Skeletal muscle satellite cell (primary cell): ENCODE results near the gene SV2B. TPM values are rescaled to one million over a fixed set of nuclear protein-coding genes. Genes with fewer than 3 reads are reported as not detected.

Experiments used
- H3K27me3 ChIP-seq: 2 replicates; pipeline ENCODE4 v1.7.0; 2013; ENCODE audit warnings: low read length; ENCODE audit not compliant: control insufficient read depth, insufficient read depth
- H3K36me3 ChIP-seq: 2 replicates; pipeline ENCODE4 v1.7.0; 2013; ENCODE audit warnings: mild to moderate bottlenecking, control low read depth, low read length; ENCODE audit not compliant: insufficient read depth
- H3K4me1 ChIP-seq: 2 replicates; pipeline ENCODE4 v1.7.0; 2013; ENCODE audit warnings: low read length; ENCODE audit not compliant: control insufficient read depth, insufficient read depth
- H3K4me2 ChIP-seq: 2 replicates; pipeline ENCODE4 v1.7.0; 2013; ENCODE audit warnings: mild to moderate bottlenecking, low read length
- H3K4me3 ChIP-seq: 2 replicates; pipeline ENCODE4 v1.7.0; 2013; ENCODE audit warnings: low read length
- H3K9ac ChIP-seq: 2 replicates; pipeline ENCODE4 v1.7.0; 2013; ENCODE audit warnings: mild to moderate bottlenecking, low read depth, low read length, moderate library complexity
- H3K9me3 ChIP-seq: replicated peaks from 2 replicates; pipeline ENCODE4 v1.7.0; 2013; ENCODE audit warnings: mild to moderate bottlenecking, control low read depth, low read length
- total RNA-seq: library from RNA; depleted of rRNA; stranded (reverse); fragments of >200 nt; gene quantifications from 2 replicates; pipeline ENCODE4 v1.2.3, GENCODE V29; 2012; rRNA removed

Gene SV2B
- total RNA-seq = not detected in 2 replicates

- no peak within 1 kb of the TSS for H3K9ac ChIP-seq
- peaks cover 64% of the 10 kb centered on the region for H3K27me3 ChIP-seq
- peak within 1 kb of the TSS; percentile 54 for H3K4me3 ChIP-seq
- no peaks in the 10 kb centered on the region for H3K9me3 ChIP-seq
- peaks cover 12% of the 10 kb centered on the region for H3K4me1 ChIP-seq
- H3K4me2 ChIP-seq = peak within 1 kb of the TSS; percentile 91
- no peaks in the 10 kb centered on the region for H3K36me3 ChIP-seq
These were observed at the start of gene SV2B for GRCh38 chr15:91099995-91100813. Gene SV2B (plus strand): TSS chr15:91100257. CDS start chr15:91226264, 126,007 bp downstream.

GRCh38 chr15:91051248-91051647 is 48.8 kb upstream of the SV2B start:
- Histone ChIP-seq H3K4me2 (no peak overlapping the region), H3K9me3 (no peaks in the 10 kb centered on the region), H3K4me3 (no peak overlapping the region), H3K27me3 (peaks cover 48% of the 10 kb centered on the region), H3K9ac (no peak overlapping the region), H3K4me1 (peaks cover 5% of the 10 kb centered on the region), H3K36me3 (no peaks in the 10 kb centered on the region)

- H3K4me3 ChIP-seq = no peak overlapping the region
- H3K9me3 ChIP-seq = no peaks in the 10 kb centered on the region
- no peak overlapping the region for H3K9ac ChIP-seq
- H3K4me2 ChIP-seq = no peak overlapping the region
- H3K27me3 ChIP-seq = peaks cover 65% of the 10 kb centered on the region
- no peaks in the 10 kb centered on the region for H3K4me1 ChIP-seq
- H3K36me3 ChIP-seq = no peaks in the 10 kb centered on the region
These were observed 45.2 kb upstream of the SV2B start for GRCh38 chr15:91054816-91055215.

GRCh38 chr15:91055548-91056331 is 44.3 kb upstream of the SV2B start:
- no peaks in the 10 kb centered on the region for H3K9me3 ChIP-seq
- H3K4me3 ChIP-seq = no peak overlapping the region
- peak overlapping the region; percentile 43 for H3K4me2 ChIP-seq
- H3K27me3 ChIP-seq = peaks cover 65% of the 10 kb centered on the region
- H3K36me3 ChIP-seq = no peaks in the 10 kb centered on the region
- no peaks in the 10 kb centered on the region for H3K4me1 ChIP-seq
- no peak overlapping the region for H3K9ac ChIP-seq

- Histone ChIP-seq H3K36me3 (no peaks in the 10 kb centered on the region), H3K27me3 (peaks cover 26% of the 10 kb centered on the region), H3K4me1 (no peaks in the 10 kb centered on the region)
These were observed 38.8 kb upstream of the SV2B start for GRCh38 chr15:91061230-91061629.

GRCh38 chr15:91061997-91062396 is 38.1 kb upstream of the SV2B start:
- Histone ChIP-seq H3K27me3 (peaks cover 20% of the 10 kb centered on the region), H3K36me3 (no peaks in the 10 kb centered on the region), H3K9ac (no peak overlapping the region), H3K4me1 (no peaks in the 10 kb centered on the region), H3K4me3 (no peak overlapping the region), H3K9me3 (no peaks in the 10 kb centered on the region), H3K4me2 (no peak overlapping the region)

More at GRCh38 chr15:91061230-91061629, 38.8 kb upstream of the SV2B start:
- no peaks in the 10 kb centered on the region for H3K9me3 ChIP-seq
- H3K9ac ChIP-seq = no peak overlapping the region
- H3K4me3 ChIP-seq = no peak overlapping the region
- no peak overlapping the region for H3K4me2 ChIP-seq

- no peaks in the 10 kb centered on the region for H3K9me3 ChIP-seq
- peaks cover 3% of the 10 kb centered on the region for H3K27me3 ChIP-seq
- H3K4me3 ChIP-seq = no peak overlapping the region
These were observed 34.6 kb upstream of the SV2B start for GRCh38 chr15:91065505-91065904.

GRCh38 chr15:91067036-91067435 is 33.0 kb upstream of the SV2B start:
- no peak overlapping the region for H3K4me2 ChIP-seq
- no peak overlapping the region for H3K9ac ChIP-seq
- H3K4me1 ChIP-seq = no peaks in the 10 kb centered on the region
- peaks cover 3% of the 10 kb centered on the region for H3K27me3 ChIP-seq
- no peaks in the 10 kb centered on the region for H3K9me3 ChIP-seq
- H3K4me3 ChIP-seq = no peak overlapping the region
- H3K36me3 ChIP-seq = no peaks in the 10 kb centered on the region

More at GRCh38 chr15:91065505-91065904, 34.6 kb upstream of the SV2B start:
- Histone ChIP-seq H3K4me2 (no peak overlapping the region), H3K36me3 (no peaks in the 10 kb centered on the region), H3K9ac (no peak overlapping the region), H3K4me1 (no peaks in the 10 kb centered on the region)

GRCh38 chr15:91068436-91068835 is 31.6 kb upstream of the SV2B start:
- no peak overlapping the region for H3K9ac ChIP-seq
- peaks cover 3% of the 10 kb centered on the region for H3K27me3 ChIP-seq
- H3K4me3 ChIP-seq = no peak overlapping the region
- no peaks in the 10 kb centered on the region for H3K36me3 ChIP-seq
- no peaks in the 10 kb centered on the region for H3K4me1 ChIP-seq
- no peaks in the 10 kb centered on the region for H3K9me3 ChIP-seq
- no peak overlapping the region for H3K4me2 ChIP-seq

GRCh38 chr15:91068966-91069365 is 31.1 kb upstream of the SV2B start:
- H3K9me3 ChIP-seq = no peaks in the 10 kb centered on the region
- no peaks in the 10 kb centered on the region for H3K36me3 ChIP-seq
- no peaks in the 10 kb centered on the region for H3K4me1 ChIP-seq
- H3K4me3 ChIP-seq = no peak overlapping the region
- H3K9ac ChIP-seq = no peak overlapping the region
- H3K4me2 ChIP-seq = no peak overlapping the region
- peaks cover 3% of the 10 kb centered on the region for H3K27me3 ChIP-seq

GRCh38 chr15:91070872-91071271 is 29.2 kb upstream of the SV2B start:
- Histone ChIP-seq H3K9ac (no peak overlapping the region), H3K27me3 (peaks cover 3% of the 10 kb centered on the region), H3K4me3 (no peak overlapping the region), H3K4me1 (no peaks in the 10 kb centered on the region), H3K36me3 (no peaks in the 10 kb centered on the region), H3K9me3 (no peaks in the 10 kb centered on the region), H3K4me2 (no peak overlapping the region)
